ENCODE results near the gene C11orf24. TPM values are rescaled to one million over a fixed set of nuclear protein-coding genes. Genes with fewer than 3 reads are reported as not detected.
A peak's percentile ranks its signal among the peaks of the same experiment; 100 is the strongest.
"Not testable (repeated sequence)": the region's sequence is repeated elsewhere in the genome, so short reads cannot be mapped to it uniquely, and the experiment has no call there.

Gene C11orf24
- total RNA-seq, 1 donor from 2014 or later = 12.0 TPM

DNA sequence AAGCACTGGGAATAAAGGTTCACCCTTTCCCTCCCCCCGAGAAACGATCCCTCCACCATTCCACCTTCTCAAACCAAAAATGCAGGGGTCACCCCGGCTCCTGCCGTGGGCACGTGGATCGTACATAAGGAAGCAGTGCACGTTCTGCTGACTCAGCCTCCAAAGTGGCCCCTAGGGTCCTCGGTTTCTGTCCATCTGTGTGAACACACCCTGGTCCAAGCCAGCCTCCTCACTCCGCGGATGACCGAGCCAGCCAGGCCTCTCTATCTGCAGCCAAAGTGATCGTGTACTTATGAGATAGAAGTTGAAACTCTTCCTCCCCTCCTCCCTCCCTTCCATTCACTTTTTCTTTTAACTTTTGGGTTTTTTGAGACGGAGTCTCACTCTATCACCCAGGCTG, 16.2 kb downstream of the C11orf24 start:
- DNase-seq (ENCODE audit: low spot score) = no peak

DNA sequence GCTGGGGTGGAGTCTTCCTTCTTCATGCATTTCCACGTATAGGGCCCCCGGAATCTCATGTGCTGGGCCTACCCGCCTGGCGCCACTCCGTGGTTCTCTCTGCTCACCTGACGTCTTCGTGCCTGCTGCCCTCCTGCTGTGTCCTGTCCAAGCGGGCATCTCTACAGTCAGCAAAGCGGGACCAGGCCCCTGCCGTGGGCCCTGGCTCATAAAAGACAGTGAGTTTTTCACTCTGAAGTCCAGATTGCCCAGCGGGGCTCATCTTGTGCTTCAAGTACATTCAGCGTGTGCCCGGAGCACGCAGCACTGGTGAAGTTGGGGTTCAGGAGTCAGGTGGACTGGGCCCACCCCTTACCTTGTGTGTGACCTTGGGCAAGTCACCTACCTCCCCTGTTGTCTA, 17.4 kb downstream of the C11orf24 start:
- no peak for DNase-seq (ENCODE audit: low spot score)

DNA sequence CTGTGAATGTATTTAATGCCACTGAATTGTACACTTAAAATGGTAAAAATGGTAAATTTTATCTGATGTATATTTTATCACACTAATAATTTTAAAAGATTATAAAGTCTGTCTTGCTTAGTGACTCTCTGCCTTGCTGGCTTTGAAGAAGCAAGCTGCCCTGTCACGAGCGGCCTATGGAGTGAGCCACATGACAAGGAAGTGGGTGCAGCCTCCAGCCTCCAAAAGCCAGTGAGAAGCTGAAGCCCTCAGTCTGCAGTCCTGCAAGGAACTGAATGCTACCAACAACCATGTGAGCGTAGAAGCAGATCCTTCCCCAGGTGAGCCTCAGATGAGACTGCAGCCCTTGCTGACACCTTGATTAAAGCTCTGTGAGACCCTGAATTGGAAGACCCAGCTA, 20.0 kb downstream of the C11orf24 start:
- no peak for DNase-seq (ENCODE audit: low spot score)

DNA sequence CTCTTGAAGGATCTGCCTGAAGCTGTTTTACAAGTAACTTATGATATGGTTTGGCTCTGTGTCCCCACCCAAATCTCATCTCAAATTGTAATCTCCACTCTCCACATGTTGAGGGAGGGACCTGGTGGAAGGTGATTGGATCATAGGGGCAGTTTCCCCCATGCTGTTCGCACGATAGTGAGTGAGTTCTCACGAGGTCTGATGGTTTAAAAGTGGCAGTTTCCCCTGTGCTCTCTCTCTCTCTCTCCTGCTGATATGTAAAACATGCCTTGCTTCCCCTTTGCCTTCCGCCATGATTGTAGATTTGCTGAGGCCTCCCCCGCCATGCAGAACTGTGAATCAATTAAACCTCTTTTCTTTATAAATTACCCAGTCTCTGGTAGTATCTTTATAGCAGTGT, 26.9 kb downstream of the C11orf24 start:
- not testable (repeated sequence) for DNase-seq (ENCODE audit: low spot score)

DNA sequence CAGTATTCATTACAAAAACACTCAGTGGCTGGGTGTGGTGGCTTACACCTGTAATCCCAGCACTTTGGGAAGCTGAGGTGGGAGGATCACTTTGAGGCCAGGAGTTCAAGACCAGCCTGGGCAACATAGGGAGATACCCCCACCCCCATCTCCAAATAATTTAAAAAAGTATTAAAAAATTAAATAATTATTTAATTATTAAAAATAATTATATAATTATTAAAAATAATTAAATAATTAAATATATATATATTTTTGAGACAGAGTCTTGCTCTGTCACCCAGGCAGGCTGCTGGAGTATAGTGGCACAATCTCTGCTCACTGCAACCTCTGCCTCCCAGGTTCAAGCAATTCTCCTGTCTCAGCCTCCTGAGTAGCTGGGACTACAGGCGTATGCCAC, 27.9 kb downstream of the C11orf24 start:
- not testable (repeated sequence) for DNase-seq (ENCODE audit: low spot score)

DNA sequence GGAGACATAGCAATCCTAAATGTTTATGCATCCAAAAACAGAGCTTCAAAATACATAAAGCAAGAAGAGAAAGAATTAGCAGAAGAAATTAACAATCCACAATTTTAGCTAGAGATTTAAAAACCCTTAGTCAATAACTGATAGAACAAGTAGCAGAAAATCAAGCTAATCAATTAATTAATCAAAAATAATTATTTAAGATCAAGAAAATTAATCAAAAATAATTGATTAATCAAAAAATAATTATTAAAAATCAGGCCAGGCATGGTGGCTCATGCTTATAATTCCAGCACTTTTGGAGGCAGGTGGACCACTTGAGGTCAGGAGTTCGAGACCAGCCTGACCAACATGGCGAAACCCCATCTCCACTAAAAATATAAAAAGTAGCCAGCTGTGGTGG, 29.2 kb downstream of the C11orf24 start:
- DNase-seq (ENCODE audit: low spot score) = no peak

DNA sequence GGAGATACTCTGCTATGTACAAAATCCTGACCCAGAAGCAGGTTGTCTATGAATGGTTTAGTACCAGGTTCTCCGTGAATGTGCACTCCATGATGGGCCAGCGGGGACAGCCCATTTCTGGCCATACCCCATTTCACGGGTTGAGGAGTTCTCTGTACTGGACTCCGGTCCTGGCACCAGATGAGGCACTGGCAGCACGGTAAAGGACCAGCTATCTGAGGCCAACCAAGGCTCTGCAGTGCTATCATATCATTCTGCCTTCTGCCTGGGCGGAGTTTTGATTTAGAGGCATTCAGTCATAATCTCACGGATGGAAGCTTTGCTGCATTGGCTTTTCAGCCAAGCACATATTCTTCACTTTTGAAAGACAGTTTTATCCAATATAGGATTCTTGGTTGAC, 40.2 kb downstream of the C11orf24 start:
- no peak for DNase-seq (ENCODE audit: low spot score)

DNA sequence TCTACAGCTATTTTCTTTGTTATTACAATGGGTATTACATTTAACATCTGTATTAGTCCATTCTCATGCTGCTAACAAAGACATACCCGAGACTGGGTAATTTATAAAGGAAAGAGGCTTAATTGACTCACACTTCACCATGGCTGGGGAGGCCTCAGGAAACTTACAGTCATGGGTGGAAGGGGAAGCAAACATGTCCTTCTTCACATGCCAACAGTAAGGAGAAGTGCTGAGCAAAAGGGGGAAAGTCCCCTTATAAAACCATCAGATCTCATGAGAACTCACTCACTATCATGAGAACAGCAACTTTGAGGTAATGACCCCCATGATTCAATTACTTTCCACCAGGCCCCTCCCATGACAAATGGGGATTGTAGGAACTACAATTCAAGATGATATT, 42.2 kb downstream of the C11orf24 start:
- no peak for DNase-seq (ENCODE audit: low spot score)

DNA sequence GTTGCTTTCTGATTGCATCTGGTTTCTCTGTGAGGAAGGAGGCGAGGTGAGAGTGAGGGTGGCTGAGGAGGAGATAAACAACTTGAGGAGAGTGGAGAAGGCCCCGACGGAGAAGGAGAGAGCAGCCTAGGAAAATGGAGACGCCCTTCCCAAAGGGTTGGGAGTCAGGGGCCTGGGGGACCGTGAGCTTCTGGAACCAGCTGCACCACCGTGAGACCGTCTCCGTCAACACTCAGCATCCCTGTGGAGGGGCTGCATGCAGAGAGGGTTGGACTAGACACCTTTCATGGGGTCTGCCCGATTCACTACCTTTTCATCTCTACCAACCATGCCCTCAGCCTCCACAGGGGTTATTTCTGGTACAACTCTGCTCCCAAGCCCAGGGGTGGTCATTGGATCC, 45.4 kb downstream of the C11orf24 start:
- no peak for DNase-seq (ENCODE audit: low spot score)

DNA sequence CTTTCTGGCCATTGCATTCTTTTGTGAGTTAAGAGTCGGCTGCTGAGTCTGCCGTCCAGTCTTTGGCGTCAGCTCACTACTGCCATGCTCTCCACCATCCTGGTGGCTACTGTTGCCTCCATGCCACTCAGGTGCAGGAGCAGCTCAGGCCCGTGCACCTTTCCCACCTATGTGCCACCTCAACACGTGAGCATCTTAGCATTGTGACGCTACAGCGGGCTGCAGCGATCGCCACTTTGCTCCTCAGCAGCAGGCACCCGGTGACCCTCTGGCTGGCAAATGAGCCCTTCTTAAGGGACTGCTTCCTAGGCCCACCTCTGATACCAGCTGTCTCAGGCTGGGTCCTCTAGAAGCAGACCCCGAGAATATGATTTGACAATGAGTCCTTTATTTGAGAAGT, 47.2 kb downstream of the C11orf24 start:
- no peak for DNase-seq (ENCODE audit: low spot score)

DNA sequence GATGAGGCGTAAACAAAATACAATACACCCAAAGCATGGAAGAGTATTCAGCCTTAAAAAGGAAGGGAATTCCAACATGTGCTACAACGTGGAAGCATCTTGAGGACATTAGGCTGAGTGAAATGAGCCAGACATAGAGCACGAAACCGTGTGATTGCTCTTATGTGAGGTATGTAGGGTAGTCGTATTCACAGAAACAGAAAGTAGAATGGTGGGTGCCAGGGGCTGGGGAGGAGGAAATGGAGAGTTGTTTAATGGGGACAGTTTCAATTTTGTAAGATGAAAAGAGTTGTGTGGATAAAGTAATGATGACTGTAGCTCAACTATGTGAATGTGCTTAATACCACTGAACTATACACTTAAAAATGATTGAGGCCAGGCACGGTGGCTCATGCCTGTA, 48.5 kb downstream of the C11orf24 start:
- DNase-seq (ENCODE audit: low spot score) = no peak

DNA sequence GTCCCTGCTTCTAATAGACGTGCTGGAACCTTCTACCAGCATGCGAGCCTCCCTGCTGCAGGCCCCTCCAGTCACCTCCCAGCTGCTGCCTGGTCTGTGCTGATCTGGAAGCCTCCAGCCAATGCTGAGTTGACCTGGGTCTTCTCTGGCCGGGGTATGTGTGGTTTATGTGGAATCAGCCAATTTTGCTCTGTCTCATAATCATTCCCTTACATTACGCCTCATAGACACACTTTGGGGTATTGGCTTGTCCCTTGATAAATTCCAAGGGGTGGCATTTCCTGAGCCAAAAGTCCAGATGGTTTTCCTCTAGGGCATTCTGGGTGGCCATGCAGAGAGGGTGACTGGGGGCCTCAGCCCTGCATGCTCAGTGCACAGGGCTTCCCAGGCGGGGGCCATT, 50.4 kb downstream of the C11orf24 start:
- no peak for DNase-seq (ENCODE audit: low spot score)

DNA sequence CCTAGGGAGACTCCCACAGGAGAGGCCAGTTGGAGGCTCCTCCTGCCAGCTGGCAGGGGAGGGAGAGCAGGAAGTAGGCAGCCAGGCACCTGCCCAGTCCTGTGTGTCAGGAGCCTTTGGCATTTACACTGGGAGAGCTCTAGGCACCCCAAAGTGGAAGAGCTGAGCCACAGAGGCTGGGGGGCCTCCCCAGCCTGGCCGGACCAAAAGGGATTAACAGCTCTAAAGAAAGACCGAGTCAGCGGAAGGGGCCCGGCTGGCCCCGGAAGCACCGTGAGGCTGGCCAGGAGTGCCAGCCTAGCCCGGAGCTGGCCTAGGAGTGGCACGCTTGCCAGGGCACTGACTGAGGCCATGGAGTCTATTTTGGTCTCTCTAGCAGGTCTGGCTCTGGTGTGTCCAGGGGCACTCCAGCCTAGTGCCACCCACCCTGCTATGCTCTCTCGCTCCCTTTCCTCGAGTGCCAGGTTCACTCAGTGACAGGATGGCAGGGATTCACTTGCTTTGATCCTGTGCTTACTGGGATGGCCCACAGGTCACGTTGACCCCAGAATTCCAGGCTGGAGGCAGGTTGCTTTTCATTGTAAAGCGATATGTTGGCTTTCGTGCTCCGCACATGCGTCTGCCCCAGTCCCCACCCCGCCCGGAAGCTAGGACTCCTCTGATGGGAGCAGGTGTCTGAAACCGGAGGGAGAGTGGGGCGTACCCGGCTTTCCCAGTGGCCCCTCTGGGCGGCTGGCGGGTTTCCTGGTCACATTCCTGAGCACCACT, 55.4 kb downstream of the C11orf24 start:
- DNase-seq (ENCODE audit: low spot score) = no peak

DNA sequence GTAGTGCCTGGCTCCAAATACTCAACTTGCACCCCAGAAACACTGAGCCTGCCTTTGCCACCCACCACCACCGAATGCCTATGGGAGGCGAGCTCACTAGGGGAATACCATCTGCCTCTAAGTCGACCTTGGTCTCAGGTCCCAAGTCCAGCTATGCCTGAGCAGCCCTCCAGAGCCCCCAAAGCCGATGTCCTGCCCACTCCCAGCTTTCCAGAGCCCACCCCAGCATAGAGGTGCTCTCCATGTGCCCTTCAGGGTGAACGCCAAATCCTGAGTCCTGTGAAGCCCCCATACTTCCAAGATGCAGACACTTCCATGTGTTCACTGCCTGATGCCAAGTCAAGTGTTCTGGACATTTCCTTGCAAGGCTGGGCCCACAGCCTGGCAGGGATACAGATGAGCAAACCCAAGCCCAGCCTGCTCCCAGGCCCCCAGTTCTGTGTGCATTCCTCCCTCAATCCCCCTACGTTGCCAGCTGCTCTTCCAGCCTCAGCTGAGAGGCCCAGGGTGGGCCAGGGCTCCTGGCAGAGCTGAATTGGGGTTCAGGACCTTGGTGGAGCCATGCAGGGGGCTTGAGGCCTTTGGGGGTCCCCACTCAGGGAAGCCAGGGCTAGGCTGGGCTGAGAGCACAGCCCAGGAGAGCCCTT, 56.1 kb downstream of the C11orf24 start:
- no peak for DNase-seq (ENCODE audit: low spot score)

DNA sequence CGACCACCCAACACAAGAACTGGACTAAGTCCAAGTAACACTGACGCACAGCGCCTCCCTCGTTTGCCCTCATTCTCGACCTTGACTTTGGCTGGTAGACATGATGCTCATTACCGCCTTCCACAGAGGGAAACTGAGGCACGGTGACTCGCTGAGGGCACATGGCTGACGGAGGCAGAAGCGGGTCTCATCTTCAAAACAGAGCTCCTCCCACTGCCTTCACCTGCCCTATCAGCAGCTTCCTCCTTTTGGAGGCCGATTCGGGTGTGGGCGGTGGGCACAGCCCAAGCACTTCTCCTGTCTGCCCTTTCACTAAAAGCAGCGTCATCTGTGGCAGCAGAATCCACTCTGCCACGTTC, 56.7 kb downstream of the C11orf24 start:
- DNase-seq (ENCODE audit: low spot score) = no peak

DNA sequence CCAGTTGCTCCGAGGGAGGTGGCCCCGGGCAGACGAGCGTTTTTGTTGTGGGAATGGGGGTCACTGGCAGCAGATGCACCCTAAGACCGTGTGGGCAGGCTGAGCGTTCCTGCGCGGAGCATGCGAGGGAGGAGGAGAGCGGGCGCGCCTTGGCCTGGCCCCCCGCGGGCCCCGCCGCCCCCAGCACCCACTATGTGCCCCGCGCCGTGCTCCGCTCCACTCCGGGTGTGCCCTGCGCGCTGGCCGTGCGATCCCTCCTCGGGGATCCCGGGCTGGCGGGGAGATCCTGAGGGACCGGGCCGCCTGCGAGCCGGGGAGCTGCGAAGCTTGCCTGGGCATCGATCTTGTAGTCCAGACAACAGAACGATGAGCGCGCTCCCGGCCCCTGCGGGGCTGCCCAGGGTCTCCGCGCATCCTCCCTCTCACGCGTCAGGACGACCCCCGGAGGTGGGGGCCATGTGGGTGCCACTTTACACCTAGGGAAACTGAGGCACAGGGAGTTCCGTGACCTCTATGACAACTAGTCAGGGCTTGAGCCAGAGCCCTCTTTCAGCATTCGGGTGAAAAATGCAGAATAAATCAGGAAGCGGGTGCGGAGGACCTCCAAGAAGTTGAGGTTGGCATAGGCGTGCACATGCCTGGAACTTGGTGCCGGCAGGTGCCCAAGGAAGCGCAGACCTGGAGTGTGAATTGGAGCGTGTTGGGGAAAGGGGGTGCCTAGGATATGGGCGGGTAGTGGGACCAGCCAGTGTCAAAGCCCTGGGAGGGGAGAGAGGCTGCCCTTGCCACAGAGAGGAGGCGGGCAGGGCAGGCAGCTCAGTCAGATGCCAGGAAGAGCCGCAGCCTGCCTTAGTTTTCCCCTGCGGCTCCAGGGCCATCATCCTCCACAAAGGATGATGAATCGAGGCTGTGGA, 57.3 kb downstream of the C11orf24 start:
- DNase-seq (ENCODE audit: low spot score) = no peak

DNA sequence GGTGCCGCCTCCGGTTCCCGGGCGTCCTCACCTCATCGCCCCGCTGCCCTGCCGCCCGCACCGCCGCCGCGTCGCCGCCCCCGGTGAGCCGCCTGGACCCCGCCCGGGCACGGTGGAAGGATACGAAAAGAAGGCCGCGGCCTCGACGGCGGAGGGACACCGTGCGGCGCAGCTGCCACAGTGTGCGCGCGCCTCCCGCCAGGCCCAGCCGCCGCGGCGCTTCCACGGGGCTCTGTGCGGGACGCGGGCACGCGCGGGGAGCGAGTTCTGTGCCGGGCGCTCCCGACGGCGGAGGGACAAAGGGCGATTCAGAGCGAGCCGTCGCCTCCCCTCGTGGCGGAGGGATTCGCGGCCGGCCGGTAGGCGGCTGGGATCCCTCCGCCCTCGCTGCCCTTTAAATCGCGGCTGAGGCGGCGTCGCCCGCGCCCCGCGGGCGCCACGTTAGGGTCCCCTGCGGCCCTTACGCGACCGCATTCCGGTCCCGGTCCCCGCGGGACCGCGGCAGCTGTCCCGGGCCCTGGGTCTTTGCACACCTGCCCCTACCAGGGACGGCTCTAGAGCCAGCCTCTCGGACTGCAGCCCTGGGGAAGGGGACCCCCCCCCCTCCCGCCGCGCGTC, 58.1 kb downstream of the C11orf24 start:
- peak; percentile 95 for DNase-seq (ENCODE audit: low spot score)

DNA sequence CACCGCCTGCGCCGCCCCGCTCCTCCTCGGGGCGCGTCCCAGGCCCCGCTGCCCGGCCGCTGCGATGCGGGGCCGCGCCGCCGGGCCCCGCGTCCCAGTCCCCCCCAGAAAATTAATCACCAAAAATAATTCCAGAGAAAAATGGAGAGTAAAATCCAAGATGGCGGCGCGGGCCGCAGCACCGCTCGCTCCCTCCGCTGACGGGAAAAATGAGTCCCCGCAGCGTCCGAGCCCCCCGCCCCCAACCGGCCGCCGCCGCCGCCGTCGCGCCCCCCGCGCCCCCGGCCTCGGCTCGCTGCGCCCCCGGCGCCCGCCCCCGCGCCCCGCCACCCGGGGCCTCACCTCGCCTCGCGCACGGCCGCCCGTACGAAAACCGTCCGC, 58.6 kb downstream of the C11orf24 start, which contains the start of gene KMT5B:
TSS of gene KMT5B (minus strand) at position 162 of the 381 bp plus-strand sequence. CDS start 23,220 bp downstream, outside the sequence.
- no peak for DNase-seq (ENCODE audit: low spot score)

DNA sequence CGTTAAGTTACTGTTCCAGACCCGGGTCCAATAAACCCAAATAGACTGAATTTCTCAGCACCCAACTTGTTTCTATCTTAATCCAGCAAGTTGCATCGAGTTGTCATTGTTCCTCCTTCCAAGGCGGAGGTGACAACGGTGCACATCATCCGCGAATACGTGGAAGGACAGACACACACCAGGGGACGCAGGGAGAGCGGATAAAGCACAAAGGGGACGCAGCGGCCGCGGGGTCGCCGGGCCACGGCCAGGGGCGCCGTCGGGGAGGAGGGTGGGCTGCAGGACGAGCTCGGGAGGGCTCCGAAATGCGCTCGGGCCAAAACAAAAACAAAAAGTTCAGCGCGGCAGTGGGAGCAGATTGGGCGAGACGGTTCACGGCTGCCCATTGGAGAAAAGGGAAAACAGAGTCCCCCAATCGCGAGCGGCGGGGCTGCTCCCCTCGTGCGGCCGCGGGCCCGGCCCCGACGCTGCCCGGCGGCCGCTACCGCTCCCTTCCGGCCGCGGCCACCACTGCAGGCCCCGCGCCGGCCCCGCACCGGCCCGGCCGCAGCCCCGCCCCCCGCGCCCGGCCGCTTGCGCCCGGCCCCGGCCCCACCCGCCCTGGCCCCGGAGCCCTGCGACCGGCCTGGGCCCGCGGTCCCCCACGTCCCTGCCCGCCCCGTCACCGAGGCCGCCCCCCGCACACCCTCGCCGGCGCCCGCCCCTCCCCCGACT, 59.2 kb downstream of the C11orf24 start:
- peak; percentile 72 for DNase-seq (ENCODE audit: low spot score)

DNA sequence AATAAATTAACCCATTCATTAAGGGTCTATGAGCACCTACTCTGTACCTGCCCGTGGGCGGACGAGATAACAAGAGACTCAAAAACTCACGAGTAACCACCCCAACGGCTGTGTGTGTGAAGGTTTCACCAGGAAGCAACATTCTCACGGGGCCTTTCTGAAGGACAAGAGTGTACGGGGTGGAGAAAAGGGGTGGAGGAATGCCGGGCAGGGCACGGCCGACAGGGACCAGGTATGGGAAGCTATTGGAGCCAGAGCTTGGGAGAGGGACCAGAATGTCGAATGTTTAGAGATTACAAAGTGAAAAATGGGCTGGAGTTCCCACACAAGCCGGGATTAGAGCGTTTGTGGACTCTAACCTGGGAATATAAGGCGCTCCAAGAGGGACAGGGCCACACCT, 60.2 kb downstream of the C11orf24 start:
- DNase-seq (ENCODE audit: low spot score) = no peak
